Subcutaneous adipose tissue (tissue), 4 donors: Measurements from ENCODE around the gene FJX1. TPM values are rescaled to one million over a fixed set of nuclear protein-coding genes. Genes with fewer than 3 reads are reported as not detected.

ENCODE experiments used
- total RNA-seq, 4 donors: library from RNA; depleted of rRNA; stranded (reverse); fragments of >200 nt; gene quantifications; one replicate each; pipeline ENCODE4 v1.1.0, GENCODE V29; 2016
- TF ChIP-seq, protein P1 (sequence below): fragments of 450-650 bp; IDR thresholded peaks from one replicate; pipeline ENCODE4 v1.5.1; 2016; ENCODE audit warnings: low read depth, mild to moderate bottlenecking, control low read depth, antibody characterized with exemption, moderate library complexity

FJX1 gene
- total RNA-seq, 4 donors from 2014 or later: 1.1 to 4.6 (median 2.1) TPM

DNA sequence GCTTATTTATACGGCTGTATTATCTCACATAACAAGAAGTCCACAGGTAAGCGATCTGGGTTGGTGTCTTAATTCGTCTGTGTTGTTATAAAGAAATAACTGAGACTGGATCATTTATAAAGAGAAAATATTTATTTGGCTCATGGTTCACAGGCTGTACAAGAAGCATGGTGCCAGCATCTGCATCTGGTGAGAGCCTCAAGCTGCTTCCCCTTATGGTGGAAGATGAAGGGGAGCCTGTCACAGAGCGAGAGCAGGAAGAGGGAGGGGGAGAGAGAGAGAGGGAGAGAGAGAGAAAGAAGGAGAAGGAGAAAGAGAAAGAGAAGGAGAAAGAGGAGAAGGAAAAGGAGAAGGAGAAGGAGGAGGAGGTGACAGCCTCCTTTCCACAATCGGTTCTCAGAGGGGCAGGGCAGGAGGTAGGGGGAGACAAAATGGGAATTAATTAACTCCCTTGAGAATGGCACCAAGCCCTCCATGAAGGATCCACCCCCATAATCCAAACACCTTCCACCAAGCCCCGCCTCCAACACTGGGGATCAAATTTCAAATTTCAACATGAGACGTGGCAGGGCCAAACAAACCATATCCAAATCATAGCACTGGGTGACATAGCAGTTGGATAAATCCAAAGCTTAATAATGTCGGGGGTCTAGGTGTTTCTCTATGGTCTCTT, 29.3 kb downstream of the FJX1 start:
- TF ChIP-seq, protein P1, sequence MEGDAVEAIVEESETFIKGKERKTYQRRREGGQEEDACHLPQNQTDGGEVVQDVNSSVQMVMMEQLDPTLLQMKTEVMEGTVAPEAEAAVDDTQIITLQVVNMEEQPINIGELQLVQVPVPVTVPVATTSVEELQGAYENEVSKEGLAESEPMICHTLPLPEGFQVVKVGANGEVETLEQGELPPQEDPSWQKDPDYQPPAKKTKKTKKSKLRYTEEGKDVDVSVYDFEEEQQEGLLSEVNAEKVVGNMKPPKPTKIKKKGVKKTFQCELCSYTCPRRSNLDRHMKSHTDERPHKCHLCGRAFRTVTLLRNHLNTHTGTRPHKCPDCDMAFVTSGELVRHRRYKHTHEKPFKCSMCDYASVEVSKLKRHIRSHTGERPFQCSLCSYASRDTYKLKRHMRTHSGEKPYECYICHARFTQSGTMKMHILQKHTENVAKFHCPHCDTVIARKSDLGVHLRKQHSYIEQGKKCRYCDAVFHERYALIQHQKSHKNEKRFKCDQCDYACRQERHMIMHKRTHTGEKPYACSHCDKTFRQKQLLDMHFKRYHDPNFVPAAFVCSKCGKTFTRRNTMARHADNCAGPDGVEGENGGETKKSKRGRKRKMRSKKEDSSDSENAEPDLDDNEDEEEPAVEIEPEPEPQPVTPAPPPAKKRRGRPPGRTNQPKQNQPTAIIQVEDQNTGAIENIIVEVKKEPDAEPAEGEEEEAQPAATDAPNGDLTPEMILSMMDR: no peak

DNA sequence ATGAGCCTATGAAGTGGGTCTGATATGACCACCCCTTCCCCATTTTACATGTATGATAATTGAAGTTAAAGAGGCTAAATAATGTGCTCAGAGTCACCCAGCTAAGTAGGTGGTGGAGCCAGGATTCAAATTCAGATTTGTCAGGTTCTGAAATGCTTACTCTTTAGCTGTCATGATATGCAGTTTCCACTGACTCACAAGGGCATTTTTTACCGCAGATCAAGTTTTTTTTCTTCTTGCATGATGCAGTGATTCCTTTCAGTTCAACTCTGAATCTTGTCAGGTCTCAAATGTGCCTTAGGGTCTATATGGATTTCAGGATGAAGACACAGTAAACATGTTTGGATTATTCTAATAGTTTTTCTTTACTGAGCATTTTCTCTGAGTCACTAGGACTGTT, 31.7 kb downstream of the FJX1 start:
- TF ChIP-seq, protein P1: no peak

DNA sequence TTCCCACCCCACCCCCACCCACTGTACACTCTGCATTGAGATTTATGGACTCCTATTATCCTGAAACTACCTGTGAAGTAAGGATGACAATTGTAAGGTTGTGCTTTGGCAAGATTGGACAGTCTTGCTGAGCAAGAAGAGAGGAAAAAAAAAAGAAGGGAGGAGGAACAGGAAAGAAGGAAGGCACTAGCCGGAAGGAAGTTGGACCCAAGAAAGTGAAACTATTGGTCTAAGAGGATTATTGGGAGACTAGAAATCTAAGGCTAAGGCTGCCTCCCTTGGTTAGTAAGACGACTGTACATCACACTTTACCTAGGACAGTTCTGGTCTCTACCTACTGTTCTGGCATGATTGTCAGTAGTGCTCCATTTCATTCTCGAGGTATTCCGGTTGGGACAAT, 32.2 kb downstream of the FJX1 start:
- TF ChIP-seq, protein P1: no peak

DNA sequence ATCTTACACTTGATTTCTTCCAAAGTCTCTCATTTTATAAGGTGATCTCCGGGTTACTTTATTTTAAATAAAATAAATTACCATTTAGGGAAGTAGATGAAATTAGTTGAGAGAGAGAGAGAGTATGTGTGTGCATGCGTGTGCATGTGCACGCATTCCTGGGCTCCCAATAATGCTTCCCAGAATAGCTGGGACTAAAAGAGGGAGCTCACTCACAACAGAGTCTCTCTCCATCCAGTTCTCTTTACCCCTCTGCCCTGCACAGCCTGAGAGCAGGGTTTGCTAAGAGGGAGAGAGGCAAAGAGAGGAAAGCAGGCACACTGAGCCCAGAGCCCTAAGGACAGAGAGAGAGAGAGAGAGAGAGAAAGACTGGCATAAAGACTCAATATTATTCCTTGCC, 33.0 kb downstream of the FJX1 start:
- TF ChIP-seq, protein P1: no peak

DNA sequence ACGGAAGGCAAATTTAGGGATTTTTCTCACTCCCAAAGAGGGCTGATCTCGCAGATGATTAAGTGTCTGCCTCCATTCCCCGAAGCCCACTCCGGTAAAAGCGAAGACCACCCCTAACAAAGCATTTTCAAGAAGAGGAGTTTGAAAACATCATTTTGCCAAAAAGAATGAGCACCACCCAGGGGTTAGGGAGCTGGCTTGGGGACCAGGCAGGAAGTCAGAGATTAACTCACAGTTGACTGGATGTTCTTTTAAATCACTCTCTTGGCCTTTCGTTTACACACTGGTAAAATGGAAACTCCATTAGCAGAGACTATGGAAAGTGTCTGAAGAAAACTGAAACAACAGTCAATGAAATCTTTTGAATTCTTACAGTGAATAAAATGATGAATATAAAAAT, 36.5 kb downstream of the FJX1 start:
- TF ChIP-seq, protein P1: no peak

DNA sequence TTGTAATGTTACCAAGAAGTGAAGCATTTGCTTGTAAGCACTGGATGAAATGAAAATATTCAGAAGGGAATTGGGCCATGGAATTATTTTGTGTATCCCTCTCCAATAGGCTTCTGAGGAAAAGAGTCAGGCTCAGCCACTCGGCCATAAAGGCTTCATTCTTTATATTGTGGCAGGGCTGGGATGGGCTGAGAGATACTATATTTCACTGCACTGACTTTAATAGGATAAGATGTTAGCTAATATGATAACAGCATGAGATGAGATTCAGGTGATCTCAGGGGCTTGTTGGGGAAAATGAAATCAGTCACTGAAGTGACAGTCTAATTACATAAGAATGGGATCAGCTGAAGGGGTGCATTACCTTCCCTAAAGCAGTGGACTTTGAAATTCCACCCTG, 37.0 kb downstream of the FJX1 start:
- TF ChIP-seq, protein P1: no peak

DNA sequence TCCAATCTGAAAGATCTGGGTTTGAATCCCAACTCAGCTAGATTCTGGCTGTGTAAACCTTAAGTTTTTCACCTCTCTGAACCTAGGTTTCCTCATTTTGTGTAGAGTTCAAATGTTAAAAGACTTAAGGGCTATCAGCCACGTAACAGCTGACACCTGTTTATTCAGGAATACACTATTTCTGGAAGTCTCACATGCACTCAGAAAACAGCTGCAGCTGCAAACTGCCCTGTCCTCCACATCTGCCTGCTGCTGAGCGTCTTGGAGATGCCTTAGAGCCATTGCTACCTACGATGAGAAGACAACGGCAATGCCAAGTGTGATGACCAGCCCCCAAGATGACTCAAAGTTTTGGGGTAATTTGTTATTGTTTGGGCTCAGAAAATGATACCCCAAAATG, 37.6 kb downstream of the FJX1 start:
- TF ChIP-seq, protein P1: no peak
